ENCODE measurements around the gene NOX4. TPM values are rescaled to one million over a fixed set of nuclear protein-coding genes. Genes with fewer than 3 reads are reported as not detected.

NOX4 gene
- total and polyA plus RNA-seq, 9 of the 15 experiments (the other 6 are each of a cell fraction or from before 2014, with no cell fraction given): not detected

DNA sequence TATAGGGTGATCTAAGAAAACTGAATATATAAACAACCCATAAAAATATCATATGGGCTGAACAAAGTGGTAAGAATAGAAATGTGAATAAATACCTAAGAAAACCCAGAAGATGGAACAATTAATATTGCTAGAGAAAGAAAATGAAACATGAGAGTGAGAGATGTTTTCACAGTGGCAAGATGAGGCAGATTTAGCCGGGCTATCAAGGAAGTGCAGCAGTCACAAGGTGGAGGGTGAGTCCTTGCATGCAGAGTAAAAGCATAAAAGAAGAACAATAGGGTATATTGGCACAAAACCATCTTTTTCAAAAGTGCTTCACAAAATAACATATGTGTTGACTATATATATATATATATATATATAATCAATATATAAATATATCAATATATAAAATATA lies 49.6 kb downstream of the NOX4 start (continued):
- TF ChIP-seq ZNF24 (IDR thresholded peaks at IDR 0.05) (no peak), HDAC8 (tag; IDR thresholded peaks at IDR 0.05) (no peak), HDAC6 (IDR thresholded peaks at IDR 0.05; ENCODE audit: low read depth, low read length) (no peak), ZNF263 (CRISPR knock-in tag; IDR thresholded peaks at IDR 0.05; ENCODE audit: borderline replicate concordance) (no peak), JUNB (CRISPR knock-in tag; conservative IDR thresholded peaks at IDR 0.05) (no peak), MCM2 (IDR thresholded peaks at IDR 0.05; ENCODE audit: low read depth) (no peak)
- TF ChIP-seq, protein P1, sequence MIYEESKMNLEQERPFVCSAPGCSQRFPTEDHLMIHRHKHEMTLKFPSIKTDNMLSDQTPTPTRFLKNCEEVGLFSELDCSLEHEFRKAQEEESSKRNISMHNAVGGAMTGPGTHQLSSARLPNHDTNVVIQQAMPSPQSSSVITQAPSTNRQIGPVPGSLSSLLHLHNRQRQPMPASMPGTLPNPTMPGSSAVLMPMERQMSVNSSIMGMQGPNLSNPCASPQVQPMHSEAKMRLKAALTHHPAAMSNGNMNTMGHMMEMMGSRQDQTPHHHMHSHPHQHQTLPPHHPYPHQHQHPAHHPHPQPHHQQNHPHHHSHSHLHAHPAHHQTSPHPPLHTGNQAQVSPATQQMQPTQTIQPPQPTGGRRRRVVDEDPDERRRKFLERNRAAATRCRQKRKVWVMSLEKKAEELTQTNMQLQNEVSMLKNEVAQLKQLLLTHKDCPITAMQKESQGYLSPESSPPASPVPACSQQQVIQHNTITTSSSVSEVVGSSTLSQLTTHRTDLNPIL (CRISPR knock-in tag; IDR thresholded peaks at IDR 0.05): no peak

DNA sequence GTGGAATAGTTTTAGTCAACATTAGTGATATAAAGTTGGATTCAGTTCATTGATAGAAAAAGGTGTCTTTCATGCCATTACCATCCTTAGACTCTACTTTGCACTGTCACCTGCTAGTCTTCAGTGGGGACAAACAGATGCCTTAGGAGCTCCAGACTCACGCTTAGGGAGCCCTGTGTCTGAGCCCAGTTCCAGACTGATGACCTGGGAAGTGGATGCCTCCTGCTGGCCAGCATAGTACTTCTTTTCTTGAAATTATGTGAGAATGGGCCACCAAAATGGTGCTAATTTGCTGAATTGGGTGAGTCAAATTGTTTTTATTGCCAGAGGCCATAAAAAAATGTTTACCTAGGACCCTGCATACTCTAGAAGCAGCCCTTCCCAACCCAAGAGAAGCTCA lies 53.9 kb downstream of the NOX4 start:
- Histone ChIP-seq H3K27me3 (ENCODE audit: control insufficient read depth in 2 of 2, insufficient read depth in 2 of 2, low read length in 2 of 2) (no peaks in the 10 kb centered on the region), H3K9me3 (replicated peaks; ENCODE audit: control insufficient read depth, insufficient read depth, low read depth, low read length) (no peaks in the 10 kb centered on the region; the same call in 1 of the 2 replicates), H3K27ac (ENCODE audit: extremely low read depth, low read depth, low read length) (no peak overlapping the region), H4K20me1 (replicated peaks; ENCODE audit: control insufficient read depth, insufficient read depth, low read length) (no peaks in the 10 kb centered on the region), H3K4me3 (no peak overlapping the region), H3K9me1 (ENCODE audit: control insufficient read depth, insufficient read depth, low read length) (no peaks in the 10 kb centered on the region), H3K36me3 (ENCODE audit: control insufficient read depth, insufficient read depth, low read length) (no peaks in the 10 kb centered on the region), H3K79me2 (ENCODE audit: control insufficient read depth, insufficient read depth, low read length) (no peaks in the 10 kb centered on the region), H3K9ac (ENCODE audit: insufficient read depth in 1 of 2, low read depth in 2 of 2, low read length in 2 of 2) (no peak overlapping the region), H3K4me2 (ENCODE audit: insufficient read depth, low read length) (no peak overlapping the region), H3K4me1 (replicated peaks in 1 of 2; ENCODE audit: control insufficient read depth in 2 of 2, insufficient read depth in 2 of 2, low read length in 2 of 2) (no peaks in the 10 kb centered on the region), H2AFZ (ENCODE audit: low read depth, low read length) (no peak overlapping the region)
- in situ Hi-C loops (cut with MboI) (no loop called here), intact Hi-C loops (cut with micrococcal nuclease) (no loop called here)
- ChIA-PET POLR2A (no interaction called here), CTCF (ENCODE audit: low intra/inter-chr PET ratio) (no interaction called here)
- ATAC-seq (no peak), FAIRE-seq (no peak), DNase-seq (ENCODE audit: extremely low read depth in 1 of 4, low spot score in 3 of 4) (no peak)
- WGBS (ENCODE audit: insufficient coverage, low coverage, missing lambda C conversion rate): 0% methylated on average over 1 of the region's 1 CpG
- BruUV-seq (replicated peaks): no TSS peak
- TF ChIP-seq HSF4 (CRISPR knock-in tag; IDR thresholded peaks at IDR 0.05; ENCODE audit: borderline replicate concordance): no peak
- TF ChIP-seq BHLHE40 (IDR thresholded peaks at IDR 0.05; ENCODE audit: low read length): no peak
- TF ChIP-seq, protein P2, sequence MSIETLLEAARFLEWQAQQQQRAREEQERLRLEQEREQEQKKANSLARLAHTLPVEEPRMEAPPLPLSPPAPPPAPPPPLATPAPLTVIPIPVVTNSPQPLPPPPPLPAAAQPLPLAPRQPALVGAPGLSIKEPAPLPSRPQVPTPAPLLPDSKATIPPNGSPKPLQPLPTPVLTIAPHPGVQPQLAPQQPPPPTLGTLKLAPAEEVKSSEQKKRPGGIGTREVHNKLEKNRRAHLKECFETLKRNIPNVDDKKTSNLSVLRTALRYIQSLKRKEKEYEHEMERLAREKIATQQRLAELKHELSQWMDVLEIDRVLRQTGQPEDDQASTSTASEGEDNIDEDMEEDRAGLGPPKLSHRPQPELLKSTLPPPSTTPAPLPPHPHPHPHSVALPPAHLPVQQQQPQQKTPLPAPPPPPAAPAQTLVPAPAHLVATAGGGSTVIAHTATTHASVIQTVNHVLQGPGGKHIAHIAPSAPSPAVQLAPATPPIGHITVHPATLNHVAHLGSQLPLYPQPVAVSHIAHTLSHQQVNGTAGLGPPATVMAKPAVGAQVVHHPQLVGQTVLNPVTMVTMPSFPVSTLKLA (conservative IDR thresholded peaks at IDR 0.05): no peak
- no peak for TF ChIP-seq KLF10 (CRISPR knock-in tag; IDR thresholded peaks at IDR 0.05)
- TF ChIP-seq BCL6 (CRISPR knock-in tag; IDR thresholded peaks at IDR 0.05): no peak
- TF ChIP-seq DMBX1 (CRISPR knock-in tag; IDR thresholded peaks at IDR 0.05; ENCODE audit: borderline replicate concordance): no peak
- TF ChIP-seq, protein P3, sequence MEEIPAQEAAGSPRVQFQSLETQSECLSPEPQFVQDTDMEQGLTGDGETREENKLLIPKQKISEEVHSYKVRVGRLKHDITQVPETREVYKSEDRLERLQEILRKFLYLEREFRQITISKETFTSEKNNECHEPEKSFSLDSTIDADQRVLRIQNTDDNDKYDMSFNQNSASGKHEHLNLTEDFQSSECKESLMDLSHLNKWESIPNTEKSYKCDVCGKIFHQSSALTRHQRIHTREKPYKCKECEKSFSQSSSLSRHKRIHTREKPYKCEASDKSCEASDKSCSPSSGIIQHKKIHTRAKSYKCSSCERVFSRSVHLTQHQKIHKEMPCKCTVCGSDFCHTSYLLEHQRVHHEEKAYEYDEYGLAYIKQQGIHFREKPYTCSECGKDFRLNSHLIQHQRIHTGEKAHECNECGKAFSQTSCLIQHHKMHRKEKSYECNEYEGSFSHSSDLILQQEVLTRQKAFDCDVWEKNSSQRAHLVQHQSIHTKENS (CRISPR knock-in tag; IDR thresholded peaks at IDR 0.05): no peak
- TF ChIP-seq NR3C1 (CRISPR knock-in tag; IDR thresholded peaks at IDR 0.05): no peak
- TF ChIP-seq SRSF7 (optimal IDR thresholded peaks at IDR 0.05; ENCODE audit: low read depth, low read length): no peak
- TF ChIP-seq FUS (optimal IDR thresholded peaks at IDR 0.05; ENCODE audit: low read depth, low read length): no peak
- TF ChIP-seq, protein P4, sequence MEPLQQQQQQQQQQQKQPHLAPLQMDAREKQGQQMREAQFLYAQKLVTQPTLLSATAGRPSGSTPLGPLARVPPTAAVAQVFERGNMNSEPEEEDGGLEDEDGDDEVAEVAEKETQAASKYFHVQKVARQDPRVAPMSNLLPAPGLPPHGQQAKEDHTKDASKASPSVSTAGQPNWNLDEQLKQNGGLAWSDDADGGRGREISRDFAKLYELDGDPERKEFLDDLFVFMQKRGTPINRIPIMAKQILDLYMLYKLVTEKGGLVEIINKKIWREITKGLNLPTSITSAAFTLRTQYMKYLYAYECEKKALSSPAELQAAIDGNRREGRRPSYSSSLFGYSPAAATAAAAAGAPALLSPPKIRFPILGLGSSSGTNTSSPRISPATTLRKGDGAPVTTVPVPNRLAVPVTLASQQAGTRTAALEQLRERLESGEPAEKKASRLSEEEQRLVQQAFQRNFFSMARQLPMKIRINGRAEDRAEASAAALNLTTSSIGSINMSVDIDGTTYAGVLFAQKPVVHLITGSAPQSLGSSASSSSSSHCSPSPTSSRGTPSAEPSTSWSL (CRISPR knock-in tag; IDR thresholded peaks at IDR 0.05; ENCODE audit: borderline replicate concordance): no peak

All from K562 (cell line).